ENCODE results near the gene NUDC. TPM values are rescaled to one million over a fixed set of nuclear protein-coding genes. Genes with fewer than 3 reads are reported as not detected.

Gene NUDC
- total and polyA plus RNA-seq, 2 of the 13 experiments (the other 11 are each of a cell fraction or from before 2014, with no cell fraction given) = 34.7 to 104 TPM

DNA sequence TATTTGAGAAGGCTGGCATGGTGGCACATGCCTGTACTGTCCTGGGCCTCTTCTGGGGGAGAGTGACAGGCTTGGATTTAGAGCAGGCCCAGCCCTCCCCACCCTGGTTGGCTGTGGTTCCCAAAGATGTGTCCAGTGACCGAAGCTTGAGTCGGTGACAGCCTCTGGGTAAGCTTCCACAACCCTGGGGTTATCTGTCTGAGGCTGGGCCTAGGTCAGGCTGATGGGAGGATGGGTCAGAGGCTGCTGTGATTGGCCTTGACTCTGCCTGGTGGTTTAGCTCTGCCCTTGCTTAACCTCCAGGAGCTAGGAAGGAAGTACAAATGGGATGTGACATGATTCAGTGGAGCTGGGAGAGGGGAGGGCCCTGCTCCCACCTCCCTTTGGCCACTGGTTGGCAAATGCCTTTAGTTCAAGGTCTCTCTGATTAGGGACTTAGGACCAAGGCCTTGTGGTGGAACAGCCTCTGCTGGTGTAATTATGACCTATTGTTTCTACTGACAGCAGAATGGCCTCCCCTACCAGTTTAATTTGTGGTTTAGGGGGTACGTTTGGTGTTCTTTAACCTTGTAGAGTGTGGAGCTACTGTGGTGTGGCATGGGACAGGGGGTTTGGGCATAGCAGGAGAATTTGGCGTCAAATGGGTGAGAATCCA lies 16.6 kb downstream of the NUDC start (continued):
- TF ChIP-seq SP2 (CRISPR knock-in tag; IDR thresholded peaks at IDR 0.05) (0 out of 2 replicates have a peak, but pooled peaks have one; percentile 37), ZC3H4 (CRISPR knock-in tag; IDR thresholded peaks at IDR 0.05; ENCODE audit: borderline replicate concordance) (no peak), ZMYM3 (CRISPR knock-in tag; IDR thresholded peaks at IDR 0.05) (peak; percentile 84), CEBPB (IDR thresholded peaks at IDR 0.05; ENCODE audit: borderline replicate concordance, low read depth, low read length) (peak; percentile 91), KDM3A (CRISPR knock-in tag; IDR thresholded peaks at IDR 0.05; ENCODE audit: low read depth) (no peak; the same call in 1 of the 2 replicates), SOX5 (CRISPR knock-in tag; IDR thresholded peaks at IDR 0.05; ENCODE audit: borderline replicate concordance) (peak; percentile 91), RBM22 (optimal IDR thresholded peaks at IDR 0.05; ENCODE audit: low read length) (peak; percentile 50), ZNF124 (CRISPR knock-in tag; IDR thresholded peaks at IDR 0.05) (no peak), ZIK1 (CRISPR knock-in tag; IDR thresholded peaks at IDR 0.05; ENCODE audit: borderline replicate concordance, low read depth) (no peak), GPN1 (CRISPR knock-in tag; IDR thresholded peaks at IDR 0.05; ENCODE audit: borderline replicate concordance) (no peak), ZNF619 (CRISPR knock-in tag; IDR thresholded peaks at IDR 0.05) (peak; percentile 79; the same call in 1 of the 2 replicates), SRF (IDR thresholded peaks at IDR 0.05; ENCODE audit: low read depth, low read length) (no peak), ZFP90 (CRISPR knock-in tag; IDR thresholded peaks at IDR 0.05; ENCODE audit: borderline replicate concordance) (peak; percentile 73; the same call in 1 of the 2 replicates), FOXC1 (CRISPR knock-in tag; IDR thresholded peaks at IDR 0.05; ENCODE audit: borderline replicate concordance) (peak; percentile 88; the same call in 1 of the 2 replicates), ZMAT3 (CRISPR knock-in tag; conservative IDR thresholded peaks at IDR 0.05) (peak; percentile 90), KAT2B (IDR thresholded peaks at IDR 0.05; ENCODE audit: borderline replicate concordance, low read depth, low read length) (no peak)
- TF ChIP-seq, protein P1, sequence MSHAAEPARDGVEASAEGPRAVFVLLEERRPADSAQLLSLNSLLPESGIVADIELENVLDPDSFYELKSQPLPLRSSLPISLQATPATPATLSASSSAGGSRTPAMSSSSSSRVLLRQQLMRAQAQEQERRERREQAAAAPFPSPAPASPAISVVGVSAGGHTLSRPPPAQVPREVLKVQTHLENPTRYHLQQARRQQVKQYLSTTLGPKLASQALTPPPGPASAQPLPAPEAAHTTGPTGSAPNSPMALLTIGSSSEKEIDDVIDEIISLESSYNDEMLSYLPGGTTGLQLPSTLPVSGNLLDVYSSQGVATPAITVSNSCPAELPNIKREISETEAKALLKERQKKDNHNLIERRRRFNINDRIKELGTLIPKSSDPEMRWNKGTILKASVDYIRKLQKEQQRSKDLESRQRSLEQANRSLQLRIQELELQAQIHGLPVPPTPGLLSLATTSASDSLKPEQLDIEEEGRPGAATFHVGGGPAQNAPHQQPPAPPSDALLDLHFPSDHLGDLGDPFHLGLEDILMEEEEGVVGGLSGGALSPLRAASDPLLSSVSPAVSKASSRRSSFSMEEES (CRISPR knock-in tag; IDR thresholded peaks at IDR 0.05) = no peak
- TF ChIP-seq, protein P2, sequence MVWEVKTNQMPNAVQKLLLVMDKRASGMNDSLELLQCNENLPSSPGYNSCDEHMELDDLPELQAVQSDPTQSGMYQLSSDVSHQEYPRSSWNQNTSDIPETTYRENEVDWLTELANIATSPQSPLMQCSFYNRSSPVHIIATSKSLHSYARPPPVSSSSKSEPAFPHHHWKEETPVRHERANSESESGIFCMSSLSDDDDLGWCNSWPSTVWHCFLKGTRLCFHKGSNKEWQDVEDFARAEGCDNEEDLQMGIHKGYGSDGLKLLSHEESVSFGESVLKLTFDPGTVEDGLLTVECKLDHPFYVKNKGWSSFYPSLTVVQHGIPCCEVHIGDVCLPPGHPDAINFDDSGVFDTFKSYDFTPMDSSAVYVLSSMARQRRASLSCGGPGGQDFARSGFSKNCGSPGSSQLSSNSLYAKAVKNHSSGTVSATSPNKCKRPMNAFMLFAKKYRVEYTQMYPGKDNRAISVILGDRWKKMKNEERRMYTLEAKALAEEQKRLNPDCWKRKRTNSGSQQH (CRISPR knock-in tag; IDR thresholded peaks at IDR 0.05; ENCODE audit: low read depth) = peak; percentile 57; the same call in 1 of the 2 replicates
- TF ChIP-seq, protein P3, sequence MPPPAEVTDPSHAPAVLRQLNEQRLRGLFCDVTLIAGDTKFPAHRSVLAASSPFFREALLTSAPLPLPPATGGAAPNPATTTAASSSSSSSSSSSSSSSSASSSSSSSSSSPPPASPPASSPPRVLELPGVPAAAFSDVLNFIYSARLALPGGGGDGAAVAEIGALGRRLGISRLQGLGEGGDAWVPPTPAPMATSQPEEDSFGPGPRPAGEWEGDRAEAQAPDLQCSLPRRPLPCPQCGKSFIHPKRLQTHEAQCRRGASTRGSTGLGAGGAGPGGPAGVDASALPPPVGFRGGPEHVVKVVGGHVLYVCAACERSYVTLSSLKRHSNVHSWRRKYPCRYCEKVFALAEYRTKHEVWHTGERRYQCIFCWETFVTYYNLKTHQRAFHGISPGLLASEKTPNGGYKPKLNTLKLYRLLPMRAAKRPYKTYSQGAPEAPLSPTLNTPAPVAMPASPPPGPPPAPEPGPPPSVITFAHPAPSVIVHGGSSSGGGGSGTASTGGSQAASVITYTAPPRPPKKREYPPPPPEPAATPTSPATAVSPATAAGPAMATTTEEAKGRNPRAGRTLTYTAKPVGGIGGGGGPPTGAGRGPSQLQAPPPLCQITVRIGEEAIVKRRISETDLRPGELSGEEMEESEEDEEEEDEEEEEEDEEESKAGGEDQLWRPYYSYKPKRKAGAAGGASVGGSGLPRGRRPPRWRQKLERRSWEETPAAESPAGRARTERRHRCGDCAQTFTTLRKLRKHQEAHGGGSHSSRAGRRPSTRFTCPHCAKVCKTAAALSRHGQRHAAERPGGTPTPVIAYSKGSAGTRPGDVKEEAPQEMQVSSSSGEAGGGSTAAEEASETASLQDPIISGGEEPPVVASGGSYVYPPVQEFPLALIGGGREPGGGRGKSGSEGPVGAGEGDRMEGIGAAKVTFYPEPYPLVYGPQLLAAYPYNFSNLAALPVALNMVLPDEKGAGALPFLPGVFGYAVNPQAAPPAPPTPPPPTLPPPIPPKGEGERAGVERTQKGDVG (CRISPR knock-in tag; IDR thresholded peaks at IDR 0.05; ENCODE audit: borderline replicate concordance) = peak; percentile 92; the same call in 1 of the 2 replicates
- TF ChIP-seq, protein P4, sequence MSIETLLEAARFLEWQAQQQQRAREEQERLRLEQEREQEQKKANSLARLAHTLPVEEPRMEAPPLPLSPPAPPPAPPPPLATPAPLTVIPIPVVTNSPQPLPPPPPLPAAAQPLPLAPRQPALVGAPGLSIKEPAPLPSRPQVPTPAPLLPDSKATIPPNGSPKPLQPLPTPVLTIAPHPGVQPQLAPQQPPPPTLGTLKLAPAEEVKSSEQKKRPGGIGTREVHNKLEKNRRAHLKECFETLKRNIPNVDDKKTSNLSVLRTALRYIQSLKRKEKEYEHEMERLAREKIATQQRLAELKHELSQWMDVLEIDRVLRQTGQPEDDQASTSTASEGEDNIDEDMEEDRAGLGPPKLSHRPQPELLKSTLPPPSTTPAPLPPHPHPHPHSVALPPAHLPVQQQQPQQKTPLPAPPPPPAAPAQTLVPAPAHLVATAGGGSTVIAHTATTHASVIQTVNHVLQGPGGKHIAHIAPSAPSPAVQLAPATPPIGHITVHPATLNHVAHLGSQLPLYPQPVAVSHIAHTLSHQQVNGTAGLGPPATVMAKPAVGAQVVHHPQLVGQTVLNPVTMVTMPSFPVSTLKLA (IDR thresholded peaks at IDR 0.05) = no peak

Measured in HepG2 (cell line).